HCT116 (cell line): Measurements from ENCODE around the gene UBE2L3. TPM values are rescaled to one million over a fixed set of nuclear protein-coding genes. Genes with fewer than 3 reads are reported as not detected.

Experiments used
- ATAC-seq: fragments of 200-7000 bp; cut with Tn5 transposase; 2 replicates; pipeline ENCODE4 v1.9.1; 2020; ENCODE audit warnings: mild to moderate bottlenecking, moderate library complexity
- BruUV-seq: library from RNA; stranded (reverse); fragments of 400-500 nt; replicated peaks from 2 replicates; lab custom pipeline; 2021; lab: Mats Ljungman, UMichigan
- CTCF ChIA-PET: fragments of 300-600 bp; sonication (Branson Sonifier 250); formaldehyde crosslinking; loops from one replicate; lab custom pipeline; 2021; ENCODE audit warnings: antibody characterized with exemption; lab: Charles Lee
- POLR2A ChIA-PET: fragments of 300-600, 350-600 bp; sonication (Branson Sonifier 250); formaldehyde crosslinking; loops from one replicate; lab custom pipeline; 2021; ENCODE audit warnings: antibody characterized with exemption; lab: Charles Lee
- RAD21 ChIA-PET, 2 experiments: fragments of 300-600 bp; sonication (Branson Sonifier 250); formaldehyde crosslinking; loops; one replicate each; lab custom pipeline; 2023; ENCODE audit warnings: low total read pairs in 2 of 2; ENCODE audit not compliant: uncharacterized antibody in 2 of 2, unreplicated experiment in 2 of 2, low non-redundant PET in 1 of 2; lab: Charles Lee
- DNase-seq: peaks from one replicate; pipeline ENCODE4 v3.0.0-alpha.2; 2010; ENCODE audit warnings: low read depth, low spot score
- H2AFZ ChIP-seq: fragments of 200-600 bp; shearing (Covaris generic), sonication (generic); 2 replicates; pipeline ENCODE4 v1.6.1; 2017; ENCODE audit warnings: low read depth, mixed run types, mixed read lengths, antibody characterized with exemption, low read length; ENCODE audit not compliant: poor library complexity, severe bottlenecking
- H3K27ac ChIP-seq: 2 replicates; pipeline ENCODE4 v1.5.1; 2012; ENCODE audit warnings: low read depth, low read length
- H3K27me3 ChIP-seq: fragments of 200-600 bp; sonication (generic); 2 replicates; pipeline ENCODE4 v1.6.1; 2016; ENCODE audit warnings: mixed run types, low read length, mixed read lengths; ENCODE audit not compliant: insufficient read depth
- H3K36me3 ChIP-seq, 2 experiments: fragments of 200-500 bp in 1 of 2; fragments of 200-600 bp in 1 of 2; sonication (Bioruptor generic) in 1 of 2; sonication (generic) in 1 of 2; 2 replicates each; pipeline versions ENCODE4 v1.5.1 to v1.6.1; 2014 to 2016; ENCODE audit warnings: low read length in 2 of 2, inconsistent platforms in 1 of 2, mixed read lengths in 1 of 2, mixed run types in 1 of 2; ENCODE audit not compliant: insufficient read depth in 2 of 2, control insufficient read depth in 1 of 2
- H3K4me1 ChIP-seq, 2 experiments: fragments of 200-600 bp in 1 of 2; sonication (generic) in 1 of 2; 2 replicates each; pipeline versions ENCODE4 v1.5.1 to v1.6.1; 2012 to 2017; ENCODE audit warnings: low read length in 2 of 2, inconsistent platforms in 1 of 2, mild to moderate bottlenecking in 1 of 2, mixed read lengths in 1 of 2, mixed run types in 1 of 2, moderate library complexity in 1 of 2; ENCODE audit not compliant: insufficient read depth in 2 of 2, control insufficient read depth in 1 of 2
- H3K4me2 ChIP-seq: fragments of 200-600 bp; sonication (generic); 2 replicates; pipeline ENCODE4 v1.6.1; 2017; ENCODE audit warnings: mixed run types, low read length, mixed read lengths
- H3K4me3 ChIP-seq, 2 experiments: fragments of 200-600 bp in 1 of 2; sonication (generic) in 1 of 2; replicated peaks in 1 of 2; 2 replicates each; pipeline ENCODE4 v1.5.1; 2011 to 2016; ENCODE audit warnings: low read length in 2 of 2, control low read depth in 1 of 2, low read depth in 1 of 2, mild to moderate bottlenecking in 1 of 2, mixed read lengths in 1 of 2, mixed run types in 1 of 2
- H3K79me2 ChIP-seq: fragments of 200-600 bp; sonication (generic); 2 replicates; pipeline ENCODE4 v1.6.1; 2017; ENCODE audit warnings: mild to moderate bottlenecking, mixed run types, low read length, moderate library complexity, mixed read lengths; ENCODE audit not compliant: insufficient read depth
- H3K9ac ChIP-seq: fragments of 200-600 bp; sonication (generic); 2 replicates; pipeline ENCODE4 v1.6.1; 2016; ENCODE audit warnings: low read length, mixed read lengths
- H3K9me2 ChIP-seq: fragments of 200-600 bp; sonication (generic), shearing (Covaris generic); 2 replicates; pipeline ENCODE4 v1.6.1; 2017; ENCODE audit warnings: mixed run types, mild to moderate bottlenecking, moderate library complexity; ENCODE audit not compliant: insufficient read depth
- H3K9me3 ChIP-seq, 2 experiments: fragments of 200-500 bp in 1 of 2; fragments of 200-600 bp in 1 of 2; sonication (Bioruptor generic) in 1 of 2; sonication (generic) in 1 of 2; 2 replicates each; pipeline ENCODE4 v1.6.1; 2014 to 2017; ENCODE audit warnings: low read length in 2 of 2, mixed read lengths in 2 of 2, inconsistent platforms in 1 of 2, low read depth in 1 of 2, mild to moderate bottlenecking in 1 of 2, mixed run types in 1 of 2, moderate library complexity in 1 of 2; ENCODE audit not compliant: control insufficient read depth in 1 of 2, insufficient read depth in 1 of 2
- H4K20me1 ChIP-seq: fragments of 200-600 bp; sonication (generic), shearing (Covaris generic); 2 replicates; pipeline ENCODE4 v1.6.1; 2017; ENCODE audit warnings: mixed run types, mild to moderate bottlenecking, moderate library complexity; ENCODE audit not compliant: insufficient read depth
- ATF3 ChIP-seq: IDR thresholded peaks from 2 replicates; pipeline ENCODE4 v1.6.1; 2012
- CBX3 ChIP-seq: IDR thresholded peaks from 2 replicates; pipeline ENCODE4 v1.6.1; 2012; ENCODE audit warnings: low read depth
- EGR1 ChIP-seq: IDR thresholded peaks from 2 replicates; pipeline ENCODE4 v1.6.1; 2012; ENCODE audit warnings: low read depth
- ELF1 ChIP-seq: IDR thresholded peaks from 2 replicates; pipeline ENCODE4 v1.6.1; 2012; ENCODE audit warnings: low read depth, borderline replicate concordance
- POLR2A ChIP-seq: IDR thresholded peaks from 2 replicates; pipeline ENCODE4 v1.7.0; 2011; ENCODE audit warnings: borderline replicate concordance; ENCODE audit not compliant: insufficient read depth, insufficient read length; ENCODE audit errors: extremely low read depth
- POLR2AphosphoS5 ChIP-seq: IDR thresholded peaks from 2 replicates; pipeline ENCODE4 v1.6.1; 2011; ENCODE audit warnings: mild to moderate bottlenecking, low read depth, low read length, moderate library complexity
- RAD21 ChIP-seq: IDR thresholded peaks from 2 replicates; pipeline ENCODE4 v1.6.1; 2012; ENCODE audit warnings: low read depth, mild to moderate bottlenecking
- REST ChIP-seq: IDR thresholded peaks from 2 replicates; pipeline ENCODE4 v1.6.1; 2012; ENCODE audit warnings: low read depth
- SIN3A ChIP-seq: IDR thresholded peaks from 2 replicates; pipeline ENCODE4 v1.6.1; 2012; ENCODE audit warnings: low read depth
- SP1 ChIP-seq: IDR thresholded peaks from 2 replicates; pipeline ENCODE4 v1.6.1; 2012; ENCODE audit warnings: low read depth
- TCF7L2 ChIP-seq: IDR thresholded peaks from 2 replicates; pipeline ENCODE4 v1.7.0; 2011; ENCODE audit warnings: borderline replicate concordance, inconsistent platforms; ENCODE audit not compliant: insufficient read depth, insufficient read length; ENCODE audit errors: extremely low read depth
- YY1 ChIP-seq: IDR thresholded peaks from 2 replicates; pipeline ENCODE4 v1.6.1; 2011; ENCODE audit warnings: low read length, low read depth, moderate library complexity, mild to moderate bottlenecking; ENCODE audit not compliant: insufficient replicate concordance; ENCODE audit errors: extremely low read depth
- ZBTB33 ChIP-seq: IDR thresholded peaks from 2 replicates; pipeline ENCODE4 v1.6.1; 2011; ENCODE audit warnings: mild to moderate bottlenecking, low read length, moderate library complexity; ENCODE audit not compliant: insufficient replicate concordance; ENCODE audit errors: extremely low read depth
- ZFX ChIP-seq: fragments of 450-650 bp; IDR thresholded peaks from 2 replicates; pipeline ENCODE4 v1.6.1; 2017
- intact Hi-C: fragments of 100-400 bp; cut with micrococcal nuclease; formaldehyde crosslinking; loops from 2 replicates; pipeline ENCODE4 v1.10.0; 2022
- total RNA-seq: library from RNA; stranded (reverse); gene quantifications from one replicate; pipeline ENCODE4 v1.2.1, GENCODE V29; 2021; ENCODE audit not compliant: unreplicated experiment
- TF ChIP-seq, protein P1 (sequence below), 3 experiments: fragments of 200-600 bp in 1 of 3; sonication (generic) in 1 of 3; IDR thresholded peaks in 2 of 3; conservative IDR thresholded peaks in 1 of 3; 2 replicates each; pipeline ENCODE4 v1.5.1; 2012 to 2017; ENCODE audit warnings: low read depth in 2 of 3, low read length in 2 of 3, antibody characterized with exemption in 1 of 3, borderline replicate concordance in 1 of 3, control low read depth in 1 of 3, mild to moderate bottlenecking in 1 of 3, mixed read lengths in 1 of 3, mixed run types in 1 of 3, moderate library complexity in 1 of 3; ENCODE audit not compliant: insufficient read depth in 1 of 3

Gene UBE2L3
- total RNA-seq, 1 experiment from 2014 or later = 55.6 TPM

DNA sequence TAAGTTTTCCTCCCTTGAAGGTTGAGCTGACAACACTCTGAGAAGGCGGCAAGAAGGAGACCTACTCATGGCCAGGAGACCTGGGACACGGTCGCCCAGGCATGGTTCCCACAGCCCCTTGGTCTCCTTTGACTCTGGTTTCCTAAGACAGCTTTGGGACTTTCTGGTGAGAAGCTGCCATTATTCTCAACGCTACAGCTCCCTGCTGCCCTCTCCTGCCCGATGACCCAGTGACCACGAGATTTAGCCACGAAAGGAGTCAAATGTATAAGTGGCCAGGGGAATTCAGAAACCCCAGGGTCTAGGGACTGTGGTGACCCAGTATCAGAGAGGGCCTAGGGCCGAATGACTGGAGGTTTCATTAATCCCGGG is 73.9 kb downstream of the UBE2L3 start (continued):
- TF ChIP-seq TCF7L2 = no peak
- no peak for TF ChIP-seq POLR2AphosphoS5

GRCh38 chr22:21641789-21642583 is 74.5 kb downstream of the UBE2L3 start, which contains the start of gene SDF2L1:
SDF2L1 (plus strand) TSS chr22:21642302; CDS start chr22:21642337, 35 bp downstream.
- ChIA-PET CTCF (interaction anchor here (0.8 to 3.7 kb wide), 12 partner anchors 10 to 540 kb away, joined by 3 to 103 read pairs (median 5); partner anchors contain the start of genes CCDC116 and YDJC), POLR2A (interaction anchor here (0.6 to 3.3 kb wide), 11 partner anchors 9 to 69 kb away, joined by 3 to 43 read pairs (median 4); partner anchors contain the start of genes CCDC116, PPIL2 and YDJC), RAD21 (interaction anchor here (0.6 to 1.2 kb wide), 3 partner anchors 13 to 39 kb away, joined by 3 to 7 read pairs (median 3); no protein-coding TSS in a partner anchor)
- Histone ChIP-seq H3K27me3 (no peaks in the 10 kb centered on the region), H3K9me2 (no peaks in the 10 kb centered on the region), H3K9ac (peak within 1 kb of the TSS; percentile 97), H3K79me2 (peaks cover 21% of the 10 kb centered on the region; the same call in 1 of the 2 replicates), H3K9me3 (no peaks in the 10 kb centered on the region), H3K27ac (peak within 1 kb of the TSS; percentile 81), H4K20me1 (peaks cover 5% of the 10 kb centered on the region; the same call in 1 of the 2 replicates), H3K4me2 (peak within 1 kb of the TSS; percentile 94), H3K36me3 (peaks cover 3 to 10% of the 10 kb centered on the region in 2 experiments; a peak in 2 of 4 replicates), H3K4me3 (peak within 1 kb of the TSS; percentile 88 to 93), H2AFZ (no peak within 1 kb of the TSS), H3K4me1 (peaks cover 12 to 35% of the 10 kb centered on the region in 2 experiments)
- no TSS peak for BruUV-seq
- peak; percentile 92 for ATAC-seq
- intact Hi-C loops = loop anchor here (2.0 kb wide), 1 partner anchor 75 kb away; the partner anchor contains the start of gene UBE2L3
- DNase-seq = peak; percentile 96
- TF ChIP-seq ZBTB33 (peak; percentile 15), RAD21 (no peak), SP1 (peak; percentile 94), SIN3A (peak; percentile 81), REST (no peak), YY1 (no peak), POLR2A (peak; percentile 46), CBX3 (no peak), ZFX (peak; percentile 60; the same call in 1 of the 2 replicates), ELF1 (no peak), ATF3 (no peak), EGR1 (no peak)
- TF ChIP-seq, protein P1, sequence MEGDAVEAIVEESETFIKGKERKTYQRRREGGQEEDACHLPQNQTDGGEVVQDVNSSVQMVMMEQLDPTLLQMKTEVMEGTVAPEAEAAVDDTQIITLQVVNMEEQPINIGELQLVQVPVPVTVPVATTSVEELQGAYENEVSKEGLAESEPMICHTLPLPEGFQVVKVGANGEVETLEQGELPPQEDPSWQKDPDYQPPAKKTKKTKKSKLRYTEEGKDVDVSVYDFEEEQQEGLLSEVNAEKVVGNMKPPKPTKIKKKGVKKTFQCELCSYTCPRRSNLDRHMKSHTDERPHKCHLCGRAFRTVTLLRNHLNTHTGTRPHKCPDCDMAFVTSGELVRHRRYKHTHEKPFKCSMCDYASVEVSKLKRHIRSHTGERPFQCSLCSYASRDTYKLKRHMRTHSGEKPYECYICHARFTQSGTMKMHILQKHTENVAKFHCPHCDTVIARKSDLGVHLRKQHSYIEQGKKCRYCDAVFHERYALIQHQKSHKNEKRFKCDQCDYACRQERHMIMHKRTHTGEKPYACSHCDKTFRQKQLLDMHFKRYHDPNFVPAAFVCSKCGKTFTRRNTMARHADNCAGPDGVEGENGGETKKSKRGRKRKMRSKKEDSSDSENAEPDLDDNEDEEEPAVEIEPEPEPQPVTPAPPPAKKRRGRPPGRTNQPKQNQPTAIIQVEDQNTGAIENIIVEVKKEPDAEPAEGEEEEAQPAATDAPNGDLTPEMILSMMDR (IDR thresholded peaks at IDR 0.05 in 2 of 3, conservative IDR thresholded peaks at IDR 0.05 in 1 of 3; ENCODE audit: borderline replicate concordance in 1 of 3, insufficient read depth in 1 of 3, low read depth in 2 of 3, low read length in 2 of 3) = no peak
